Neural progenitor cell (in vitro differentiated cells): Measurements from ENCODE around the gene NOPCHAP1. TPM values are rescaled to one million over a fixed set of nuclear protein-coding genes. Genes with fewer than 3 reads are reported as not detected.

ENCODE experiments used
- DNase-seq: peaks from one replicate; pipeline ENCODE4 v3.0.0-alpha.2; 2016; ENCODE audit warnings: low spot score
- H2AFZ ChIP-seq: fragments of 200-600 bp; sonication (generic); replicated peaks from 2 replicates; pipeline ENCODE4 v1.6.1; 2016; ENCODE audit warnings: antibody characterized with exemption
- H3F3A ChIP-seq: fragments of 200-600 bp; sonication (generic); 2 replicates; pipeline ENCODE4 v1.6.1; 2016; ENCODE audit warnings: antibody characterized with exemption, low read depth
- H3K27ac ChIP-seq: fragments of 200-600 bp; sonication (generic); 2 replicates; pipeline ENCODE4 v1.5.1; 2016; ENCODE audit warnings: mild to moderate bottlenecking
- H3K27me3 ChIP-seq: fragments of 200-600 bp; sonication (generic); 2 replicates; pipeline ENCODE4 v1.6.1; 2016; ENCODE audit warnings: mild to moderate bottlenecking, moderate library complexity
- H3K36me3 ChIP-seq: fragments of 200-600 bp; sonication (generic); 2 replicates; pipeline ENCODE4 v1.5.1; 2016
- H3K4me1 ChIP-seq: fragments of 200-600 bp; sonication (generic); 2 replicates; pipeline ENCODE4 v1.6.1; 2016; ENCODE audit warnings: mixed run types
- H3K4me2 ChIP-seq: fragments of 200-600 bp; sonication (generic); 2 replicates; pipeline ENCODE4 v1.6.1; 2016
- H3K4me3 ChIP-seq: fragments of 200-600 bp; sonication (generic); 2 replicates; pipeline ENCODE4 v1.5.1; 2016
- H3K79me2 ChIP-seq: fragments of 200-600 bp; sonication (generic); 2 replicates; pipeline ENCODE4 v1.6.1; 2016; ENCODE audit warnings: low read depth
- H3K9ac ChIP-seq: fragments of 200-600 bp; sonication (generic); 2 replicates; pipeline ENCODE4 v1.6.1; 2016
- H3K9me3 ChIP-seq: fragments of 200-600 bp; sonication (generic); 2 replicates; pipeline ENCODE4 v1.5.1; 2016; ENCODE audit warnings: low read depth
- H4K20me1 ChIP-seq: fragments of 200-600 bp; sonication (generic); 2 replicates; pipeline ENCODE4 v1.6.1; 2016; ENCODE audit warnings: low read depth
- H3K27ac Mint-ChIP-seq: 3 replicates; pipeline ENCODE4 v1.8.0; 2021; ENCODE audit warnings: mixed read lengths
- H3K27me3 Mint-ChIP-seq: 2 replicates; pipeline ENCODE4 v1.8.0; 2022; ENCODE audit warnings: low read depth, mild to moderate bottlenecking, inconsistent platforms, moderate library complexity, mixed read lengths; ENCODE audit not compliant: insufficient read depth
- H3K36me3 Mint-ChIP-seq: 3 replicates; pipeline ENCODE4 v1.8.0; 2021; ENCODE audit warnings: mixed read lengths
- H3K4me1 Mint-ChIP-seq: 3 replicates; pipeline ENCODE4 v1.8.0; 2021; ENCODE audit warnings: mixed read lengths
- H3K4me3 Mint-ChIP-seq: 3 replicates; pipeline ENCODE4 v1.8.0; 2021; ENCODE audit warnings: mild to moderate bottlenecking, moderate library complexity, mixed read lengths
- H3K9me3 Mint-ChIP-seq: 3 replicates; pipeline ENCODE4 v1.8.0; 2020; ENCODE audit warnings: mixed read lengths
- EZH2 ChIP-seq: fragments of 200-600 bp; sonication (generic); IDR thresholded peaks from 2 replicates; pipeline ENCODE4 v1.6.1; 2017; ENCODE audit warnings: antibody characterized with exemption, mild to moderate bottlenecking, moderate library complexity
- EZH2phosphoT487 ChIP-seq: fragments of 200-600 bp; sonication (generic); IDR thresholded peaks from 2 replicates; pipeline ENCODE4 v1.6.1; 2017; ENCODE audit warnings: antibody characterized with exemption
- total RNA-seq: library from RNA; depleted of rRNA; stranded (reverse); fragments of >200 nt; gene quantifications from 2 replicates; pipeline ENCODE4 v1.2.3, GENCODE V29; 2015; ENCODE audit warnings: low replicate concordance
- TF ChIP-seq, protein P1 (sequence below): fragments of 200-600 bp; sonication (generic); IDR thresholded peaks from 2 replicates; pipeline ENCODE4 v1.5.1; 2017; ENCODE audit warnings: antibody characterized with exemption, mild to moderate bottlenecking

The NOPCHAP1 gene
- total RNA-seq, 1 donor from 2014 or later: 8.6 TPM

- H3K27ac Mint-ChIP-seq: no peak overlapping the region
- Histone ChIP-seq H3K9ac (no peak overlapping the region), H3K4me1 (no peaks in the 10 kb centered on the region), H3K4me2 (no peak overlapping the region), H3K27ac (no peak overlapping the region), H3K9me3 (no peaks in the 10 kb centered on the region), H3K4me3 (no peak overlapping the region), H2AFZ (no peak overlapping the region), H3K36me3 (no peaks in the 10 kb centered on the region), H3K79me2 (no peaks in the 10 kb centered on the region), H4K20me1 (no peaks in the 10 kb centered on the region), H3F3A (no peaks in the 10 kb centered on the region), H3K27me3 (peaks cover 30% of the 10 kb centered on the region)
- H3K4me1 Mint-ChIP-seq: no peaks in the 10 kb centered on the region
- no peak overlapping the region for H3K4me3 Mint-ChIP-seq
- DNase-seq: no peak
- TF ChIP-seq, protein P1, sequence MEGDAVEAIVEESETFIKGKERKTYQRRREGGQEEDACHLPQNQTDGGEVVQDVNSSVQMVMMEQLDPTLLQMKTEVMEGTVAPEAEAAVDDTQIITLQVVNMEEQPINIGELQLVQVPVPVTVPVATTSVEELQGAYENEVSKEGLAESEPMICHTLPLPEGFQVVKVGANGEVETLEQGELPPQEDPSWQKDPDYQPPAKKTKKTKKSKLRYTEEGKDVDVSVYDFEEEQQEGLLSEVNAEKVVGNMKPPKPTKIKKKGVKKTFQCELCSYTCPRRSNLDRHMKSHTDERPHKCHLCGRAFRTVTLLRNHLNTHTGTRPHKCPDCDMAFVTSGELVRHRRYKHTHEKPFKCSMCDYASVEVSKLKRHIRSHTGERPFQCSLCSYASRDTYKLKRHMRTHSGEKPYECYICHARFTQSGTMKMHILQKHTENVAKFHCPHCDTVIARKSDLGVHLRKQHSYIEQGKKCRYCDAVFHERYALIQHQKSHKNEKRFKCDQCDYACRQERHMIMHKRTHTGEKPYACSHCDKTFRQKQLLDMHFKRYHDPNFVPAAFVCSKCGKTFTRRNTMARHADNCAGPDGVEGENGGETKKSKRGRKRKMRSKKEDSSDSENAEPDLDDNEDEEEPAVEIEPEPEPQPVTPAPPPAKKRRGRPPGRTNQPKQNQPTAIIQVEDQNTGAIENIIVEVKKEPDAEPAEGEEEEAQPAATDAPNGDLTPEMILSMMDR: no peak
- TF ChIP-seq EZH2phosphoT487 (no peak), EZH2 (no peak)
- no peaks in the 10 kb centered on the region for H3K36me3 Mint-ChIP-seq
- H3K9me3 Mint-ChIP-seq: no peaks in the 10 kb centered on the region
- H3K27me3 Mint-ChIP-seq: peaks cover 11% of the 10 kb centered on the region
Observed at GRCh38 chr12:104951759-104952509, 34.2 kb upstream of the NOPCHAP1 start.

GRCh38 chr12:104952816-104953215 lies 33.3 kb upstream of the NOPCHAP1 start:
- Histone ChIP-seq H3K79me2 (no peaks in the 10 kb centered on the region), H3K27ac (no peak overlapping the region), H3K4me3 (no peak overlapping the region), H3F3A (no peaks in the 10 kb centered on the region), H3K27me3 (peaks cover 39% of the 10 kb centered on the region), H3K4me2 (no peak overlapping the region), H4K20me1 (no peaks in the 10 kb centered on the region), H3K9ac (no peak overlapping the region), H2AFZ (no peak overlapping the region), H3K36me3 (no peaks in the 10 kb centered on the region), H3K4me1 (no peaks in the 10 kb centered on the region), H3K9me3 (no peaks in the 10 kb centered on the region)
- Mint-ChIP-seq H3K27me3 (peaks cover 18% of the 10 kb centered on the region), H3K36me3 (no peaks in the 10 kb centered on the region), H3K4me1 (peaks cover 5% of the 10 kb centered on the region), H3K9me3 (no peaks in the 10 kb centered on the region), H3K27ac (no peak overlapping the region), H3K4me3 (no peak overlapping the region)
- no peak for TF ChIP-seq EZH2phosphoT487
- no peak for TF ChIP-seq EZH2
- TF ChIP-seq, protein P1: no peak
- no peak for DNase-seq

DNA sequence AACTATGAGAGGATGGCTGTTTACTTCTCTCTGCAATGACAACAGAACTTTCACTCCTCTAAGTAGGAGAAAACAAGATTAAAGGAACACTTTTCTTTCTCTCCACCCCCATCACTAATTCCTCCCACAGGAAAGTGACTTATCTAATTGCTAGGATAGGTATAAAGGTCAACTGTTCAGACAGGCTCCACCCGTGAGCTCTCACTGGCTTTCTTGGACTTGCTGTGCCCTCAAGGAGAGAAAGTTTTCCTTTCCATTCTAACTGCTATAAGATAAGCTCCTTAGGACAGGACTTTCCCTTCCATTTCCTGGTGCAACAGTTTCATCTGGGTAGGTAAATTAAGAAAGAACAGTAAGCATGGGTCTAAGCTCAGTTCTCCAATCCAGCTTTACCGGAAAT lies 32.8 kb upstream of the NOPCHAP1 start:
- Mint-ChIP-seq H3K27ac (no peak overlapping the region), H3K36me3 (no peaks in the 10 kb centered on the region), H3K27me3 (peaks cover 18% of the 10 kb centered on the region), H3K9me3 (no peaks in the 10 kb centered on the region), H3K4me3 (no peak overlapping the region), H3K4me1 (peaks cover 5% of the 10 kb centered on the region)
- H3K9me3 ChIP-seq: no peaks in the 10 kb centered on the region
- no peak overlapping the region for H3K4me2 ChIP-seq
- H3K4me1 ChIP-seq: no peaks in the 10 kb centered on the region
- H3K27me3 ChIP-seq: peaks cover 42% of the 10 kb centered on the region
- TF ChIP-seq, protein P1: no peak
- no peak for TF ChIP-seq EZH2phosphoT487
- no peak for TF ChIP-seq EZH2
- no peak overlapping the region for H3K4me3 ChIP-seq
- no peaks in the 10 kb centered on the region for H3K36me3 ChIP-seq
- H3K79me2 ChIP-seq: no peaks in the 10 kb centered on the region
- no peak overlapping the region for H3K27ac ChIP-seq
- DNase-seq: no peak
- no peaks in the 10 kb centered on the region for H4K20me1 ChIP-seq
- H2AFZ ChIP-seq: no peak overlapping the region
- H3K9ac ChIP-seq: no peak overlapping the region
- H3F3A ChIP-seq: no peaks in the 10 kb centered on the region
